Neural progenitor cell (in vitro differentiated cells): Measurements from ENCODE around the gene COMMD2. TPM values are rescaled to one million over a fixed set of nuclear protein-coding genes. Genes with fewer than 3 reads are reported as not detected.

Source experiments
- DNase-seq: peaks from one replicate; pipeline ENCODE4 v3.0.0-alpha.2; 2016; ENCODE audit warnings: low spot score
- H2AFZ ChIP-seq: fragments of 200-600 bp; sonication (generic); replicated peaks from 2 replicates; pipeline ENCODE4 v1.6.1; 2016; ENCODE audit warnings: antibody characterized with exemption
- H3F3A ChIP-seq: fragments of 200-600 bp; sonication (generic); 2 replicates; pipeline ENCODE4 v1.6.1; 2016; ENCODE audit warnings: antibody characterized with exemption, low read depth
- H3K27ac ChIP-seq: fragments of 200-600 bp; sonication (generic); 2 replicates; pipeline ENCODE4 v1.5.1; 2016; ENCODE audit warnings: mild to moderate bottlenecking
- H3K27me3 ChIP-seq: fragments of 200-600 bp; sonication (generic); 2 replicates; pipeline ENCODE4 v1.6.1; 2016; ENCODE audit warnings: mild to moderate bottlenecking, moderate library complexity
- H3K36me3 ChIP-seq: fragments of 200-600 bp; sonication (generic); 2 replicates; pipeline ENCODE4 v1.5.1; 2016
- H3K4me1 ChIP-seq: fragments of 200-600 bp; sonication (generic); 2 replicates; pipeline ENCODE4 v1.6.1; 2016; ENCODE audit warnings: mixed run types
- H3K4me2 ChIP-seq: fragments of 200-600 bp; sonication (generic); 2 replicates; pipeline ENCODE4 v1.6.1; 2016
- H3K4me3 ChIP-seq: fragments of 200-600 bp; sonication (generic); 2 replicates; pipeline ENCODE4 v1.5.1; 2016
- H3K79me2 ChIP-seq: fragments of 200-600 bp; sonication (generic); 2 replicates; pipeline ENCODE4 v1.6.1; 2016; ENCODE audit warnings: low read depth
- H3K9ac ChIP-seq: fragments of 200-600 bp; sonication (generic); 2 replicates; pipeline ENCODE4 v1.6.1; 2016
- H3K9me3 ChIP-seq: fragments of 200-600 bp; sonication (generic); 2 replicates; pipeline ENCODE4 v1.5.1; 2016; ENCODE audit warnings: low read depth
- H4K20me1 ChIP-seq: fragments of 200-600 bp; sonication (generic); 2 replicates; pipeline ENCODE4 v1.6.1; 2016; ENCODE audit warnings: low read depth
- H3K27ac Mint-ChIP-seq: 3 replicates; pipeline ENCODE4 v1.8.0; 2021; ENCODE audit warnings: mixed read lengths
- H3K27me3 Mint-ChIP-seq: 2 replicates; pipeline ENCODE4 v1.8.0; 2022; ENCODE audit warnings: low read depth, mild to moderate bottlenecking, inconsistent platforms, moderate library complexity, mixed read lengths; ENCODE audit not compliant: insufficient read depth
- H3K36me3 Mint-ChIP-seq: 3 replicates; pipeline ENCODE4 v1.8.0; 2021; ENCODE audit warnings: mixed read lengths
- H3K4me1 Mint-ChIP-seq: 3 replicates; pipeline ENCODE4 v1.8.0; 2021; ENCODE audit warnings: mixed read lengths
- H3K4me3 Mint-ChIP-seq: 3 replicates; pipeline ENCODE4 v1.8.0; 2021; ENCODE audit warnings: mild to moderate bottlenecking, moderate library complexity, mixed read lengths
- H3K9me3 Mint-ChIP-seq: 3 replicates; pipeline ENCODE4 v1.8.0; 2020; ENCODE audit warnings: mixed read lengths
- CTCF ChIP-seq: fragments of 200-600 bp; sonication (generic); IDR thresholded peaks from 2 replicates; pipeline ENCODE4 v1.5.1; 2017; ENCODE audit warnings: antibody characterized with exemption, mild to moderate bottlenecking
- EZH2 ChIP-seq: fragments of 200-600 bp; sonication (generic); IDR thresholded peaks from 2 replicates; pipeline ENCODE4 v1.6.1; 2017; ENCODE audit warnings: antibody characterized with exemption, mild to moderate bottlenecking, moderate library complexity
- EZH2phosphoT487 ChIP-seq: fragments of 200-600 bp; sonication (generic); IDR thresholded peaks from 2 replicates; pipeline ENCODE4 v1.6.1; 2017; ENCODE audit warnings: antibody characterized with exemption
- total RNA-seq: library from RNA; depleted of rRNA; stranded (reverse); fragments of >200 nt; gene quantifications from 2 replicates; pipeline ENCODE4 v1.2.3, GENCODE V29; 2015; ENCODE audit warnings: low replicate concordance

Gene COMMD2
- total RNA-seq, 1 donor from 2014 or later: 110 TPM

DNA sequence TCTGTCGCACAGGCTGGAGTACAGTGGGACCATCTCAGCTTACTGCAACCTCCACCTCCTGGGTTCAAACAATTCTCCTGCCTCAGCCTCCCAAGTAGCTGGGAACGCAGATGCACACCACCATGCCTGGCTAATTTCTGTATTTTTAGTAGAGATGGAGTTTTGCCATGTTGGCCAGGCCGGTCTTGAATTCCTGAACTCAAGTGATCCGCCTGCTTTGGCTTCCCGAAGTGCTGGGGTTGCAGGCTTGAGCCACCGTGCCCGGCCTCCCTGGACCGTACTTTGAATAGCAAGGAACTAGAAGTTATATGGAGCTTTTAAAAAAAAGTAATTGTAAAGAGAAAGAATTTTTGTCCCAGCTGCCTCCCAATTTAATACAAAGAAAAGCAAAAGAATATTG, 48.4 kb upstream of the COMMD2 start:
- Mint-ChIP-seq H3K27me3 (no peaks in the 10 kb centered on the region), H3K4me1 (no peaks in the 10 kb centered on the region), H3K4me3 (no peak overlapping the region), H3K27ac (no peak overlapping the region), H3K36me3 (no peaks in the 10 kb centered on the region), H3K9me3 (peaks cover 6% of the 10 kb centered on the region)
- no peaks in the 10 kb centered on the region for H3K9me3 ChIP-seq
- H4K20me1 ChIP-seq: no peaks in the 10 kb centered on the region
- TF ChIP-seq EZH2phosphoT487 (no peak), EZH2 (no peak), CTCF (no peak)
- H3K4me1 ChIP-seq: no peaks in the 10 kb centered on the region
- H3K4me3 ChIP-seq: no peak overlapping the region
- H3K36me3 ChIP-seq: no peaks in the 10 kb centered on the region
- no peaks in the 10 kb centered on the region for H3K27me3 ChIP-seq
- no peak overlapping the region for H3K4me2 ChIP-seq
- H3K9ac ChIP-seq: no peak overlapping the region
- H2AFZ ChIP-seq: no peak overlapping the region
- H3K27ac ChIP-seq: no peak overlapping the region
- H3K79me2 ChIP-seq: no peaks in the 10 kb centered on the region
- DNase-seq: no peak
- H3F3A ChIP-seq: no peaks in the 10 kb centered on the region

DNA sequence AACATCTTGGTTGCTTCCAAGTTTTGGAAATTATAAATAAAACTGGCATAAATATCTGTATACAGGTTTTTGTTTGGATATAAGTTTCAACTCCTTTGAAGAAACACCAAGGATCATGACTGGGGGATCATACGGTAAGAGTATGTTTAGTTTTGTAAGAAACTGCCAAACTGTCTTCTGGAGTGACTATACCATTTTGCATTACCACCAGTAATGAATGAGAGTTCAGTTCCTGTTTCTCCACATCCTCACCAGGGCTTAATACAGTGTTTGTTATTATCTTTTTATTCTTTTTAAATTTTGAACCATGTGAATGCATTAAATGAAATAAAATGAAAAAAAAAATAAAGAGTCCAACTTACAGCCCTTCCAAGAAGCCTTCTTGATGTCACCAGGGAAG, 43.7 kb upstream of the COMMD2 start:
- Histone ChIP-seq H2AFZ (no peak overlapping the region), H3K4me1 (no peaks in the 10 kb centered on the region), H3K9me3 (no peaks in the 10 kb centered on the region), H3K27me3 (no peaks in the 10 kb centered on the region), H4K20me1 (no peaks in the 10 kb centered on the region), H3K36me3 (no peaks in the 10 kb centered on the region), H3F3A (no peaks in the 10 kb centered on the region), H3K9ac (no peak overlapping the region), H3K79me2 (no peaks in the 10 kb centered on the region), H3K27ac (no peak overlapping the region), H3K4me3 (no peak overlapping the region), H3K4me2 (no peak overlapping the region)
- Mint-ChIP-seq H3K27me3 (no peaks in the 10 kb centered on the region), H3K9me3 (peaks cover 6% of the 10 kb centered on the region), H3K36me3 (no peaks in the 10 kb centered on the region), H3K27ac (no peak overlapping the region), H3K4me1 (peaks cover 2% of the 10 kb centered on the region), H3K4me3 (no peak overlapping the region)
- no peak for DNase-seq
- TF ChIP-seq EZH2 (no peak), CTCF (no peak), EZH2phosphoT487 (no peak)

DNA sequence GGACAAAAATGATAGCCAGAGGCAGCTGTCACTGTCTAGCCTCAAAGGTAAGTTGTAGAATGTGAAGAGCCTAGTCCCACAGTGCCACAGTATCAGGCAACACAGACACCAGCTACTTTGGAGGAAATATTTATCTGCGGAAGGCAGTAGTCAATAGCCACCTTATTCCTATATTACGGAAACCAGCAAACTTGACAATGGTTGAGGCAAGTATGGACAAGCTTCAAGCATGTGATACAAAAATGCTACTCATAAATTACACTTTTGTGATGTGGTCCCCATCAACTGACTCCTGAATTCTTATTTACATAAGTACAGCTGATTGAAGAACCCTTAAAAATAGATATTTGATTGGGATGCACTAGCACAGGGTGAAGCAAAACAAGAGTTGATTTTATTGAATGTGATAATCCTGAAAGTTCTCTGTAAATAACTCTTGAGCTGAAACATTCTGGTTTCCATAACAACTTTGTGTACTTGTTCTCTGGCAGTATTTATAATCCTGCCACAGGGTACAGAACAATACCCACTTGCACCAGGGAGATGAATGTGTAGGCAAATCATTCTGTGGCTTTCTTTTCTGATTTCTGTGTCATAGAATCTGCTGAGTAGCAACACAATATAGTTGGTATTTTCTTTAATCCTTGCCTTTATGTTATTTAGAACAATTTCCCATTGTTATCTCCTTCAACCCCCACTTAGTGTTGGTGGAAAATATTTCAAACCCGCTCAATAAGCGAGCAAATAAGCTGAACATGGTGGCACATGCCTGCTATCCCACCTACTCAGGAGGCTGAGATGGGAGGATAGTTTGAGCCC, 40.4 kb upstream of the COMMD2 start, which contains the start of gene ANKUB1:
ANKUB1 (minus strand) TSS at position 103 of the 819 bp plus-strand sequence. CDS start 188 bp downstream, outside the sequence.
- Mint-ChIP-seq H3K36me3 (no peaks in the 10 kb centered on the region), H3K4me3 (no peak within 1 kb of the TSS), H3K9me3 (no peaks in the 10 kb centered on the region), H3K27me3 (no peaks in the 10 kb centered on the region), H3K27ac (no peak within 1 kb of the TSS), H3K4me1 (peaks cover 2% of the 10 kb centered on the region)
- TF ChIP-seq EZH2phosphoT487 (no peak), EZH2 (no peak), CTCF (no peak)
- Histone ChIP-seq H3K4me1 (no peaks in the 10 kb centered on the region), H3K79me2 (no peaks in the 10 kb centered on the region), H3K9ac (no peak within 1 kb of the TSS), H3K27ac (no peak within 1 kb of the TSS), H3F3A (no peaks in the 10 kb centered on the region), H3K36me3 (no peaks in the 10 kb centered on the region), H3K4me2 (no peak within 1 kb of the TSS), H3K9me3 (no peaks in the 10 kb centered on the region), H4K20me1 (no peaks in the 10 kb centered on the region), H2AFZ (no peak within 1 kb of the TSS), H3K27me3 (no peaks in the 10 kb centered on the region), H3K4me3 (no peak within 1 kb of the TSS)
- DNase-seq: no peak
